Fibroblast of skin of right quadriceps (primary cell): ENCODE data around the gene ZNF239.
A peak's percentile ranks its signal among the peaks of the same experiment; 100 is the strongest.
"Not testable (repeated sequence)": the region's sequence is repeated elsewhere in the genome, so short reads cannot be mapped to it uniquely, and the experiment has no call there.

Experiments
- DNase-seq: peaks from one replicate; pipeline ENCODE4 v3.0.0-alpha.2; 2013

The ZNF239 gene

DNA sequence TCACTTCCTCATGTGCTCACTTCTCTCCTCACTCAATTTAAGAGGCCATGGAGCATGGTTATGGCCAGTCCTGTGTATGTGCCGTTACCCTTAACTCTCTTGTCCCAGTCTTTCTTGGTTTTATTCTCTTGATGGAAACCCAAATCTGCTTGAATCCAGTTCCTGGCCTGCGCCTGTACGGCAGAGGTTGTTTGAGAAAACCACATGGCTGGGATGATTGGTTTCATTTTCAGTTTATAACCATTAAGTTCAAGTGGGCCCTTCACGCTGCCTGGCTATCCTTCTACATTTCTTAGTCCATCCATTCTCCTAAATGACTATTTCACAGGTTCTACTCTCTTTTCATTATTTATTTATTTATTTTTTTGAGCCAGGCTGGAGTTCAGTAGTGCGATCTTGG, 1.6 kb upstream of the ZNF239 start:
- DNase-seq, result no peak

DNA sequence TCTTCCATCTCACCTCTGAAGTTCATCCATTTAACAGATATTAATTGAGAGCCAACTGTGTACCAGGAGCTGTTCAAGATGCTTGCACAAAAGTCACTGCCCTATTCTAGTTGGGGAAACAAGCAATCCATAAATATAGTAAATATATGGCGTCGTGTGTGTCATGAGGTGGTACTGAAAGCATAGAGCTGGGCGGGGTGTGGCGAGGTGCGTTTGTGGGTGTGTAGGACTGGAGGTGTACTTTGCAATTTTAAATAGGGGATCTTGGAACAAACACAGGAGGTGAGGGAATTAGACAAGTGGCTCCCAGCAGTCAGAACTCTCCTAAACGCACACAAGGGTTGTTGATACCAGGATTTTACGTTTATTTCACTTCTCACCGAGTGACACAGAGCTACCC, 490 bp upstream of the ZNF239 start:
- DNase-seq, result no peak

DNA sequence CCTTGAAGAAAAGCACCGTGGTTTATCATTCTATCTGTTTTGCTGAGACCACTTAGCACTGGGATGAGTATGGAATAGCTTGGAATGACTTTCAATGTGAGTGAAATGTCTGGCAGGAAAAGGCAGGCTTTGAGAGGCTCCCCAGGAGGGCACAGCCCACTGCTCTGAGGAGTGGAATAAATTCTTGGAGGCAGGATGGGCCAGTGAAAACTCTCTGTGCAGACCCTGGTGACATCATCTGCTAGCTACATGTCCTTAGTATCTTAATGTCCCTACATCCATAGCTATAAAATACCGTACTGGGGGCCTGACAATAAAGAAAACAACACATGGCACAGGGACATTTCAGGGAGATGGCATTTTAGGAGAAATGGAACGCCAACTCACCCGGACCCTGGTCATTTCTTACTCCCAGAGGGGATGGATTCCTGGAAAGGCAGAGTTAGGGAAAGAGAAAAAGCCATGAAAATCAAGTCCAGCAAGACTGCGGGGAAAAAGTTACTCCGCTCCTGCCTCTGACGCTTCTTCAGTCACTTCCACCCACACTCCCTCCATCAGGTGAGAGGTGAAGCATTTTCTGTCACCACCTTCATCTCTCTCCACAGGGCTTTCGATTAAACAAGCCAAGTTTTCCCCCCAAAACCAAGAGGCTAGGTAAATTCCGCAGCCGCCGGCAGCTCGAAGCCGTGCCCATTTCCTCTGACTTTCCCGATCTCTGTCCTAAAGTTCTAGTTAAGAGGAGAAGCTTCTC, 991 bp downstream of the ZNF239 start:
- peak; percentile 21 for DNase-seq

DNA sequence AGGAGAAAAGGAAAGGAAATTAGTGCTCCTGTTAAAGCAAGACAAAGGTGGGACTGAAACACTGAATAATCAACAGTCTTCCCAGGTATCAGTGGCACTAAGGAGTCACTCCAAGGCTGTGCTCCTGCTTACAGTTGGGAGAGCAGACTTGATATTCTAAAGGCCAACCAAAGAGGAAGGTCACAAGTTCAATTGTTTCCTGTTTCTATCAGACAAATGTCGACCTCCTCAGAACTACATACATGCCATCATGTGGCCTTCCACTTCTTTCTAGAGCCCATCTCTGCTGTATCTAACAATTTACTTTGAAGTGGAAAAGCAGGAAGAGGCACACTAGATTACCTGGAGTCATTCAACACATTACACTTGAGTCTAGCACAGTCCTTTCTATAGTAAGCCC, 3.4 kb downstream of the ZNF239 start:
- DNase-seq, result no peak

DNA sequence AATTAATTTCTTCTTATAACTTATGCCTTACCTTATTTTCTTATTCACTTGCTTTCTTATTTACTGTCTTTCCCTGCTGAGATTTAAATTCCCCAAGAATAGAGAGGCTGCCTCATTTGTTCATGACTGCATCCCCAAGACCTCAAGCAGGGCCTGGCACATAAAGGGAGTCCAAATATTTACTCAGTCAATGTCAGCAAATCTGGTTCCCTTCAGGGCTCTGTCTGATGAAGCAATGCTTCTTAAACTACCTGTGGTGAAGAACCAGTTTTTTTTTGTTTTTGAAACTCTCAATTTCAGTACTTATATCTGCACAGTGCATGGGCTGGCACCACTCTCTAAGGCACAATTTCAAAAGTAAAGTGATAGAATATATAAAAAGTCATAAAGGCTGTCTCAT, 4.7 kb downstream of the ZNF239 start:
- no peak for DNase-seq

DNA sequence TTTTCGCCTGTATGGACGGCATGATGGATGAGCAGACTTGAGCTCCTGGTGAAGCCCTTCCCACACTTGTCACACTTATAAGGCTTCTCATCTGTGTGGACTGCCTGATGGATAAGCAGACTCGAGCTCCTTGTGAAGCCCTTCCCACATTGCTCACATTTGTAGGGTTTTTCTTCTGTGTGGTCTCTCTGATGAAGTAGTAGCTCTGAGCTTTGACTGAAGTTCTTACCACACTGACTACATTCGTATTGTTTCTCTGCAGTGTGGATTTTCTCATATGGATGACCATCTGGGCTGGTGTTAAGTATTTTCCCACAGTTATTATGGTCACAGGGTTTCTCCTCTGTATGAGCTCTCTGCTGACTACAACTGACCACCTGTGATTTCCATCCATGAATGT, 17.2 kb downstream of the ZNF239 start:
- DNase-seq, result no peak

DNA sequence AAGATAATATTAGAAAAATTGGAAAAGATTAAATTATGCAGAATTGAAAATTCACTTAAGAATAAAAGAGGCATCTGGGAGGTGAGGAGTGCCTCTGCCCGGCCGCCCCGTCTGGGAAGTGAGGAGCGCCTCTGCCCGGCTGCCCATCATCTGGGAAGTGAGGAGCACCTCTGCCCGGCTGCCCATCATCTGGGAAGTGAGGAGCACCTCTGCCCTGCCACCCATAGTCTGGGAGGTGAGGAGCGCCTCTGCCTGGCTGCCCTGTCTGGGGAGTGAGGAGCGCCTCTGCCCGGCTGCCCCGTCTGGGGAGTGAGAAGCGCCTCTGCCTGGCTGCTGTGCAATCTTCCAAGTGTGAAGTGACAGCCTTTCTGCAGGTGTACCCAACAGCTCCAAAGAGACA, 30.7 kb downstream of the ZNF239 start:
- DNase-seq, result not testable (repeated sequence)

DNA sequence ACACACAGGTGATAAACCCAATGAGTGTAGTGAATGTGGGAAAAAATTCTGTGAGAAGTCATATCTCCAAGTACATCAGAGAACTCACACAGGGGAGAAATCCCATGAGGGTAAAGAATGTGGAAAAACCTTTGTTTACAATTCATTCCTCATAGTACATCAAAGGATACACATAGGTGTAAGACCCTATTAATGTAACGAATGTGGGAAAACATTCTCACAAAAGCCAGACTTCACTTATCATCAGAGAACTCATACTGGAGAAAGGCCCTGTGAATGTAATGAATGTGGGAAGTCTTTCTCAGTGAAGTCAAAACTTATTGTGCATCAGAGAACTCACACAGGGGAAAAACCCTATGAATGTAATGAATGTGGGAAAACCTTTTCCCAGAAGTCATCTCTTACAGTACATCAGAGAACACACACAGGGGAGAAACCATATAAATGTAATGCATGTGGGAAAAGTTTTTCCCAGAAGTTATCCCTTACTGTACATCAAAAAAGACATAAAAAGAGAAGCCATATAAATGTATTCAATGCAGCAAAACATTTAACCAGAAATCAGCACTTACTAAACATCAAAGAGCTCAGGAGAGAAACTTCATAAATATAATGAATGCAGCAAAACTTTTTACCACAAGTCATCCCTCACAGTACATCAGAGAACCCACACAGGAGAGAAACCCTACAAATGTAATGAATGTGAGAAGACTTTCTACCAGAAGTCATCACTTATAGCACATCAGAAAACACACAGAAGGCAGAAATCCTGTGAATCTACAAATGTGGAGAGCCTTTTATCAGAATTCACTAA, 49.8 kb downstream of the ZNF239 start:
- DNase-seq, result no peak
